Measurements from ENCODE around the gene RPH3AL. TPM values are rescaled to one million over a fixed set of nuclear protein-coding genes. Genes with fewer than 3 reads are reported as not detected.

Gene RPH3AL, protein sequence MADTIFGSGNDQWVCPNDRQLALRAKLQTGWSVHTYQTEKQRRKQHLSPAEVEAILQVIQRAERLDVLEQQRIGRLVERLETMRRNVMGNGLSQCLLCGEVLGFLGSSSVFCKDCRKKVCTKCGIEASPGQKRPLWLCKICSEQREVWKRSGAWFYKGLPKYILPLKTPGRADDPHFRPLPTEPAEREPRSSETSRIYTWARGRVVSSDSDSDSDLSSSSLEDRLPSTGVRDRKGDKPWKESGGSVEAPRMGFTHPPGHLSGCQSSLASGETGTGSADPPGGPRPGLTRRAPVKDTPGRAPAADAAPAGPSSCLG
- 3.4 and 4.2 TPM in 2 replicates for total RNA-seq

DNA sequence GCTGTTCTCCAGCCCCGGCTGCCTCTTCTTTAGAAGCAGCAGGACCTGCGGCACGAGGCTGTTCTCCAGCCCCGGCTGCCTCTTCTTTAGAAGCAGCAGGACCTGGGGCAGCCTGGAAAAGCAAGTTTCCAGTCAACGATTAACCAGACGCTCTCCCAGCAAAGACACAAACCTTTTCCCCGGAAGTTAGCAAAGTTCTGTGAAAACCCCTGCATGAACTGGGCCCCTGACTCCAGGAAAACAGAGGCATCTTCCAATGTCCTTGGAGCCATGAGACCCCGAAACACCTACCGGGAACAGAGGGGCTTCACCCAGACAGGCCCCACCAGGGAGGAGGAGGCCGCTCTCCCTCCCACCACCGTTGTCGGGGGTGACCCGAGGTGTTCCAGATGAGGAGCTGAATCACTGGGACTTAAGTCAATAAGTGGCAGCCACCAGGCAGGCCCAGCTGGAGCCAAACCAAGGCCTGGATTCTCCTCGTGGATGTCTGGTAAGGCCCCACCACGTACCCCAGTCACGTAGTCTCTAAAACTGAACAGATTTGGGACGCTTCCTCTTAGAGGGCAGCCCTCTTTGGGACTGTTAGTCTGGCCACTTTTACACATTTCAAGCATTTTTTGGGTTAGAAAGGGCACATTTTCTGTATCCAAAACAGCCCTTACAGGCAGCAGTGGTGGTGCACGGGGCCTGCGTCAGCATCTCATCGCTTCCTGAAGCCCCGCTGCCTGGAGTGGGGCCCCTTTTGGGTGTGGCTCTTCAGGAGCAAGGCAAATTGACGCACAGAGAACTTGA, at the start of gene RPH3AL:
TSS of gene RPH3AL (minus strand) at position 387 of the 792 bp plus-strand sequence. CDS start 25,264 bp downstream, outside the sequence.

GRCh38 chr17:181245-182049, 171.2 kb downstream of the RPH3AL start, which contains the start of gene DOC2B:
DOC2B (minus strand) TSS chr17:181650; CDS start chr17:181479, 171 bp downstream.

Other genes starting within 250 kb of the RPH3AL start
- gene SCGB1C2, start 215.2 kb downstream of the RPH3AL start, total RNA-seq = not detected in 2 replicates
- not detected in 2 replicates for gene DOC2B, start 171.2 kb downstream of the RPH3AL start, total RNA-seq
- gene RFLNB, start 93.1 kb upstream of the RPH3AL start, total RNA-seq = 34.1 and 41.6 TPM in 2 replicates

Measured in uterine smooth muscle cell (primary cell).